HCT116 (cell line): ENCODE measurements around the gene RASAL2. TPM values are rescaled to one million over a fixed set of nuclear protein-coding genes. Genes with fewer than 3 reads are reported as not detected.
"Not testable (repeated sequence)": the region's sequence is repeated elsewhere in the genome, so short reads cannot be mapped to it uniquely, and the experiment has no call there.

ENCODE experiments used
- ATAC-seq: fragments of 200-7000 bp; cut with Tn5 transposase; 2 replicates; pipeline ENCODE4 v1.9.1; 2020; ENCODE audit warnings: mild to moderate bottlenecking, moderate library complexity
- BruUV-seq: library from RNA; stranded (reverse); fragments of 400-500 nt; replicated peaks from 2 replicates; lab custom pipeline; 2021; lab: Mats Ljungman, UMichigan
- CTCF ChIA-PET: fragments of 300-600 bp; sonication (Branson Sonifier 250); formaldehyde crosslinking; loops from one replicate; lab custom pipeline; 2021; ENCODE audit warnings: antibody characterized with exemption; lab: Charles Lee
- POLR2A ChIA-PET: fragments of 300-600, 350-600 bp; sonication (Branson Sonifier 250); formaldehyde crosslinking; loops from one replicate; lab custom pipeline; 2021; ENCODE audit warnings: antibody characterized with exemption; lab: Charles Lee
- RAD21 ChIA-PET, 2 experiments: fragments of 300-600 bp; sonication (Branson Sonifier 250); formaldehyde crosslinking; loops; one replicate each; lab custom pipeline; 2023; ENCODE audit warnings: low total read pairs in 2 of 2; ENCODE audit not compliant: uncharacterized antibody in 2 of 2, unreplicated experiment in 2 of 2, low non-redundant PET in 1 of 2; lab: Charles Lee
- DNase-seq: peaks from one replicate; pipeline ENCODE4 v3.0.0-alpha.2; 2010; ENCODE audit warnings: low read depth, low spot score
- H2AFZ ChIP-seq: fragments of 200-600 bp; shearing (Covaris generic), sonication (generic); 2 replicates; pipeline ENCODE4 v1.6.1; 2017; ENCODE audit warnings: low read depth, mixed run types, mixed read lengths, antibody characterized with exemption, low read length; ENCODE audit not compliant: poor library complexity, severe bottlenecking
- H3K27ac ChIP-seq: 2 replicates; pipeline ENCODE4 v1.5.1; 2012; ENCODE audit warnings: low read depth, low read length
- H3K27me3 ChIP-seq: fragments of 200-600 bp; sonication (generic); 2 replicates; pipeline ENCODE4 v1.6.1; 2016; ENCODE audit warnings: mixed run types, low read length, mixed read lengths; ENCODE audit not compliant: insufficient read depth
- H3K36me3 ChIP-seq, 2 experiments: fragments of 200-500 bp in 1 of 2; fragments of 200-600 bp in 1 of 2; sonication (Bioruptor generic) in 1 of 2; sonication (generic) in 1 of 2; 2 replicates each; pipeline versions ENCODE4 v1.5.1 to v1.6.1; 2014 to 2016; ENCODE audit warnings: low read length in 2 of 2, inconsistent platforms in 1 of 2, mixed read lengths in 1 of 2, mixed run types in 1 of 2; ENCODE audit not compliant: insufficient read depth in 2 of 2, control insufficient read depth in 1 of 2
- H3K4me1 ChIP-seq, 2 experiments: fragments of 200-600 bp in 1 of 2; sonication (generic) in 1 of 2; 2 replicates each; pipeline versions ENCODE4 v1.5.1 to v1.6.1; 2012 to 2017; ENCODE audit warnings: low read length in 2 of 2, inconsistent platforms in 1 of 2, mild to moderate bottlenecking in 1 of 2, mixed read lengths in 1 of 2, mixed run types in 1 of 2, moderate library complexity in 1 of 2; ENCODE audit not compliant: insufficient read depth in 2 of 2, control insufficient read depth in 1 of 2
- H3K4me2 ChIP-seq: fragments of 200-600 bp; sonication (generic); 2 replicates; pipeline ENCODE4 v1.6.1; 2017; ENCODE audit warnings: mixed run types, low read length, mixed read lengths
- H3K4me3 ChIP-seq, 2 experiments: fragments of 200-600 bp in 1 of 2; sonication (generic) in 1 of 2; replicated peaks in 1 of 2; 2 replicates each; pipeline ENCODE4 v1.5.1; 2011 to 2016; ENCODE audit warnings: low read length in 2 of 2, control low read depth in 1 of 2, low read depth in 1 of 2, mild to moderate bottlenecking in 1 of 2, mixed read lengths in 1 of 2, mixed run types in 1 of 2
- H3K79me2 ChIP-seq: fragments of 200-600 bp; sonication (generic); 2 replicates; pipeline ENCODE4 v1.6.1; 2017; ENCODE audit warnings: mild to moderate bottlenecking, mixed run types, low read length, moderate library complexity, mixed read lengths; ENCODE audit not compliant: insufficient read depth
- H3K9ac ChIP-seq: fragments of 200-600 bp; sonication (generic); 2 replicates; pipeline ENCODE4 v1.6.1; 2016; ENCODE audit warnings: low read length, mixed read lengths
- H3K9me2 ChIP-seq: fragments of 200-600 bp; sonication (generic), shearing (Covaris generic); 2 replicates; pipeline ENCODE4 v1.6.1; 2017; ENCODE audit warnings: mixed run types, mild to moderate bottlenecking, moderate library complexity; ENCODE audit not compliant: insufficient read depth
- H3K9me3 ChIP-seq, 2 experiments: fragments of 200-500 bp in 1 of 2; fragments of 200-600 bp in 1 of 2; sonication (Bioruptor generic) in 1 of 2; sonication (generic) in 1 of 2; 2 replicates each; pipeline ENCODE4 v1.6.1; 2014 to 2017; ENCODE audit warnings: low read length in 2 of 2, mixed read lengths in 2 of 2, inconsistent platforms in 1 of 2, low read depth in 1 of 2, mild to moderate bottlenecking in 1 of 2, mixed run types in 1 of 2, moderate library complexity in 1 of 2; ENCODE audit not compliant: control insufficient read depth in 1 of 2, insufficient read depth in 1 of 2
- H4K20me1 ChIP-seq: fragments of 200-600 bp; sonication (generic), shearing (Covaris generic); 2 replicates; pipeline ENCODE4 v1.6.1; 2017; ENCODE audit warnings: mixed run types, mild to moderate bottlenecking, moderate library complexity; ENCODE audit not compliant: insufficient read depth
- CEBPB ChIP-seq: IDR thresholded peaks from 2 replicates; pipeline ENCODE4 v1.6.1; 2012; ENCODE audit warnings: low read depth
- ELF1 ChIP-seq: IDR thresholded peaks from 2 replicates; pipeline ENCODE4 v1.6.1; 2012; ENCODE audit warnings: low read depth, borderline replicate concordance
- EZH2phosphoT487 ChIP-seq: fragments of 200-600 bp; IDR thresholded peaks from 2 replicates; pipeline ENCODE4 v1.6.1; 2018; ENCODE audit warnings: antibody characterized with exemption, borderline replicate concordance
- SRF ChIP-seq: IDR thresholded peaks from 2 replicates; pipeline ENCODE4 v1.6.1; 2012; ENCODE audit warnings: low read depth
- ZNF274 ChIP-seq: fragments of 200-500 bp; sonication (Bioruptor generic); IDR thresholded peaks from 2 replicates; pipeline ENCODE4 v1.6.1; 2014; ENCODE audit warnings: mild to moderate bottlenecking, low read depth, low read length, inconsistent platforms
- intact Hi-C: fragments of 100-400 bp; cut with micrococcal nuclease; formaldehyde crosslinking; loops from 2 replicates; pipeline ENCODE4 v1.10.0; 2022
- total RNA-seq: library from RNA; stranded (reverse); gene quantifications from one replicate; pipeline ENCODE4 v1.2.1, GENCODE V29; 2021; ENCODE audit not compliant: unreplicated experiment

Gene RASAL2
- total RNA-seq, 1 experiment from 2014 or later, result 11.7 TPM

GRCh38 chr1:178192686-178193085 lies 98.8 kb downstream of the RASAL2 start:
- no peak overlapping the region for H3K27ac ChIP-seq
- H3K27me3 ChIP-seq, result no peaks in the 10 kb centered on the region
- no TSS peak for BruUV-seq
- 0 out of 2 replicates have a peak, but pooled peaks cover 6% of the 10 kb centered on the region for H3K79me2 ChIP-seq
- H3K4me2 ChIP-seq, result no peak overlapping the region
- H3K4me3 ChIP-seq, result no peak overlapping the region
- no peak overlapping the region for H2AFZ ChIP-seq
- TF ChIP-seq ZNF274 (no peak), EZH2phosphoT487 (no peak)
- no peaks in the 10 kb centered on the region for H3K9me3 ChIP-seq
- intact Hi-C loops, result no loop called here
- H3K9ac ChIP-seq, result no peak overlapping the region
- CTCF ChIA-PET, result no interaction called here
- POLR2A ChIA-PET, result no interaction called here
- no peaks in the 10 kb centered on the region for H3K9me2 ChIP-seq
- no peaks in the 10 kb centered on the region for H4K20me1 ChIP-seq
- H3K4me1 ChIP-seq, result peaks cover 0 to 4% of the 10 kb centered on the region in 2 experiments; a peak in 2 of 4 replicates
- RAD21 ChIA-PET, result no interaction called here
- no peaks in the 10 kb centered on the region for H3K36me3 ChIP-seq
- DNase-seq (no peak), ATAC-seq (no peak)

- Histone ChIP-seq H3K4me2 (no peak overlapping the region), H3K9me3 (no peaks in the 10 kb centered on the region), H3K9me2 (no peaks in the 10 kb centered on the region), H2AFZ (no peak overlapping the region), H3K36me3 (no peaks in the 10 kb centered on the region)
- CTCF ChIA-PET, result no interaction called here
- TF ChIP-seq ELF1 (no peak), CEBPB (no peak), SRF (no peak), ZNF274 (no peak)
- TF ChIP-seq, all 23 proteins: peak for 0
- RAD21 ChIA-PET, result no interaction called here
- intact Hi-C loops, result no loop called here
- H4K20me1 ChIP-seq, result no peaks in the 10 kb centered on the region
- no peaks in the 10 kb centered on the region for H3K27me3 ChIP-seq
- no peak for DNase-seq
- no peak for ATAC-seq
- H3K9ac ChIP-seq, result no peak overlapping the region
- BruUV-seq, result no TSS peak
- no peak overlapping the region for H3K27ac ChIP-seq
- POLR2A ChIA-PET, result no interaction called here
- no peaks in the 10 kb centered on the region for H3K79me2 ChIP-seq
- peaks cover 0 to 4% of the 10 kb centered on the region in 2 experiments; a peak in 2 of 4 replicates for H3K4me1 ChIP-seq
- H3K4me3 ChIP-seq, result no peak overlapping the region
Measured at GRCh38 chr1:178196631-178197030, 102.7 kb downstream of the RASAL2 start.

- H3K9me3 ChIP-seq, RAD21 ChIA-PET, BruUV-seq, ATAC-seq, H3K27ac ChIP-seq, H3K9ac ChIP-seq, H3K79me2 ChIP-seq, H4K20me1 ChIP-seq, CTCF ChIA-PET, DNase-seq, H2AFZ ChIP-seq, H3K4me3 ChIP-seq, H3K27me3 ChIP-seq, POLR2A ChIA-PET, H3K9me2 ChIP-seq, H3K4me1 ChIP-seq, H3K4me2 ChIP-seq, H3K36me3 ChIP-seq: not testable (repeated sequence)
- intact Hi-C loops, result loop anchor here (10.0 kb wide), 1 partner anchor 73 kb away; no protein-coding TSS in a partner anchor
Measured at GRCh38 chr1:178202095-178202494, 108.2 kb downstream of the RASAL2 start.

- H3K9ac ChIP-seq, CTCF ChIA-PET, ATAC-seq, DNase-seq, H4K20me1 ChIP-seq, RAD21 ChIA-PET, H3K27me3 ChIP-seq, H3K36me3 ChIP-seq, POLR2A ChIA-PET, H3K4me3 ChIP-seq, H3K4me2 ChIP-seq, H3K4me1 ChIP-seq, H3K9me3 ChIP-seq, H3K27ac ChIP-seq, BruUV-seq, H2AFZ ChIP-seq, H3K79me2 ChIP-seq, H3K9me2 ChIP-seq: not testable (repeated sequence)
- intact Hi-C loops, result loop anchor here (10.0 kb wide), 1 partner anchor 72 kb away; no protein-coding TSS in a partner anchor
Measured at GRCh38 chr1:178202546-178202945, 108.6 kb downstream of the RASAL2 start.
